Measurements from ENCODE around the gene CMKLR1.

GRCh38 chr12:108313606-108314351 lies 25.3 kb downstream of the CMKLR1 start:
- no peak for TF ChIP-seq CTCF (IDR thresholded peaks at IDR 0.05 in 2 of 3, conservative IDR thresholded peaks at IDR 0.05 in 1 of 3; ENCODE audit: borderline replicate concordance in 1 of 3, insufficient read depth in 1 of 3, low read depth in 2 of 3, low read length in 2 of 3)
- no peak for TF ChIP-seq MAX (IDR thresholded peaks at IDR 0.05)
- no peak for TF ChIP-seq RAD21 (IDR thresholded peaks at IDR 0.05; ENCODE audit: low read depth)
